NCI-H1694 treated with DMSO at 0.1 percent for 48 hours (cell line): ENCODE data around the gene CCR8.
"Not testable (repeated sequence)": the region's sequence is repeated elsewhere in the genome, so short reads cannot be mapped to it uniquely, and the experiment has no call there.

Experiments used
- DNase-seq: peaks from one replicate; lab custom pipeline; 2025; lab: John Stamatoyannopoulos, UW

The CCR8 gene

GRCh38 chr3:39315420-39315819, 14.1 kb upstream of the CCR8 start:
- DNase-seq = no peak

DNA sequence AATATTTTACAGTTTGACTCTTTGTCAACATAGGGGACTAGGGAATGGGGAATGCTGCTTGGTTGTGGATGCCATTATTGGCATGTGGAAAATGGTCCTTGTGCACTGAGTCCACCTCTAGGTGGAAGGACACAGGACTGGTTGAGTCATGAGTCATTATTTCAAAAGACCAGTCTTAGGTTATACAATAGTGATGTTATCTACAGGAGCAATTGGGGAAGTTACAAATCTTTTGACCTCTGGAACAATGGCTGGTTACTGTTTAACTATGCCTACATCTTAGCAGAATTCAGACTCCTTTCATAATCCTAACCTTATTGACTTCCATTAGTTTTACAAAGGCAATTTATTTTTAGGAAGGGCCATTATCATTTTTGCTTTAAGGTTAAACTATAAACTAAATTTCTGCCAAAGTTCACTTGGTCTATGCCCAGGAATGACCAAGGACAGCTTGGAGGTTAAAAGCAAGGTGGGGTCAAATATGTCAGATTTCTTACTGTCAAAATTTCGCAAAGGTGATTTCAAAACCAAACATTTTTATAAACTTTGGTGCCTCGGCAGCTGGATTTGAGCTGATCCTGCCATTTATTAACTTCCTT, 11.8 kb upstream of the CCR8 start:
- no peak for DNase-seq

DNA sequence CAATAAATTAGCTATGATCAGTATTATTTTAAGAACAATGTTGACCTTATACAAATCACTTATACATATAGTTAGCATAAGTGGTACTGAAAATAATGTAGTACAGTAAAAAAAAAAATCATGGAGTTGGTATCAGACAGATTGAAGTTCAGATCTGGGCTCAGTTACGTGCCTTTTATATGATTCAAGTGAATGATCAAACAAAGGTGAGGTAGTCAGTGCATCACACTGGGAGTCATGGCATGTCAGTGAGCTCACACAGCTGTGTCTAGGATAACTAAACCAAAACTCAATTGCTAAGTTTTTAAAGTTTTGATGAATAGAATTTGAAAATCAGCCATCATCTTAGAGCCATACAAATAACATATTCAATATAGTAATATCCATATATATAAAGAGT, 11.2 kb upstream of the CCR8 start:
- no peak for DNase-seq

- no peak for DNase-seq
These were observed 10.3 kb upstream of the CCR8 start for GRCh38 chr3:39319249-39319648.

GRCh38 chr3:39321574-39321983, 7.9 kb upstream of the CCR8 start:
- DNase-seq = not testable (repeated sequence)

GRCh38 chr3:39322209-39322715, 7.2 kb upstream of the CCR8 start:
- DNase-seq = not testable (repeated sequence)

DNA sequence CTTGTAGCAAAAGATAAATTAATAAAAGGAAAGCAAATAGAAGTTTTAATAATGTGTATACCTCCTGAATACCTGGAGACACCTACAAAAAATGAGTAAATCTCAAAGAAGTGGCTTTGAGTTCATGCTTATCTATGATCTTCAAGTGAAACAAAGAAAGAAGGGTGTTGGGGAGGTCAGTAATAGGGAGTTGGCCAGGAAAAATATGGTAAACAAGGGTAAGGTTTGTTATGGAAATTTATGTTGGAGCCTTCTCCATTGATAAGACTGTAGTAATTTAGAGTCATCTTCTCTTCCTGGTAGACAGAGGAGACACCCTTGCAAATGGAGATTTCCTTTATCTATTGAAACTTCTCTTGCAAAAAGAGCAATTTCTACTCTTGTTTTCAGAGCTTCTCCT, 6.6 kb upstream of the CCR8 start:
- no peak for DNase-seq

DNA sequence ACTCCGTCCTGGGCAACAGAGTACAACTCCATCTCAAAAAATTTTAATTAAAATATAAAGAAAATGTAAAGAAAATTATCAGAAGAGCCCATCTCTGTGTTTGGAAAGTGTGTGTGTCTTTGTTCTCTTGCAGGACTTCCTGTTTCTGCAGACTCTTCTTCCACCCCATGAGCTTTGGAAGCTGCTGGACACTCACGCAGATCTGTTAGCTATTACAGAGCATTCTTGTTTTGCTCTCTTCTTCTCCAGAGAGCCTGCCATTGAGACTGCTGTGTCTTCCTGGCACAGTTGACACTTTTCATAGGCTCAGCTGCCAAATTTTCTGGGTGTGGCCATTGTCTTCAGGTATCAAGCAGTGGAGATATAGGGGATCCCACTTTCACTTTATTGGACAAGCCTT, 6.0 kb upstream of the CCR8 start:
- DNase-seq = no peak

DNA sequence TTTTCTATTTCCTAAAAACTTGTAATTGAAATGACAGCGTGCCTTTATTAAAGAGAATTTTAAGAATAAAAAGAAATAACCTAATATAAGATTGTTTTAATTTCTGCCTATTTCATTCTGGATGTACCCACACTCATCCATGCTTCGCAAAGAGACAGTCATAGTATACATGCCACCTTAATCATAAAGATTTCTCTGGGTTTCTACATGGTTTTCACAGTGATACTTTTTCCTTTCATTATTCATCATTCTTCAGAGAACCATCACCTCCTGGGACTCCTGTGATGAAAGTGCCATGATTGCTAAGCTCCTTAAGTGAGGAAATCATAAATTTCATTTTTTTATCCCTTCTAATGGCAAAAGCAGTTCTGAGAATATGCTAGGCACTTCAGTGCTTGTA, 4.3 kb upstream of the CCR8 start:
- DNase-seq = no peak

DNA sequence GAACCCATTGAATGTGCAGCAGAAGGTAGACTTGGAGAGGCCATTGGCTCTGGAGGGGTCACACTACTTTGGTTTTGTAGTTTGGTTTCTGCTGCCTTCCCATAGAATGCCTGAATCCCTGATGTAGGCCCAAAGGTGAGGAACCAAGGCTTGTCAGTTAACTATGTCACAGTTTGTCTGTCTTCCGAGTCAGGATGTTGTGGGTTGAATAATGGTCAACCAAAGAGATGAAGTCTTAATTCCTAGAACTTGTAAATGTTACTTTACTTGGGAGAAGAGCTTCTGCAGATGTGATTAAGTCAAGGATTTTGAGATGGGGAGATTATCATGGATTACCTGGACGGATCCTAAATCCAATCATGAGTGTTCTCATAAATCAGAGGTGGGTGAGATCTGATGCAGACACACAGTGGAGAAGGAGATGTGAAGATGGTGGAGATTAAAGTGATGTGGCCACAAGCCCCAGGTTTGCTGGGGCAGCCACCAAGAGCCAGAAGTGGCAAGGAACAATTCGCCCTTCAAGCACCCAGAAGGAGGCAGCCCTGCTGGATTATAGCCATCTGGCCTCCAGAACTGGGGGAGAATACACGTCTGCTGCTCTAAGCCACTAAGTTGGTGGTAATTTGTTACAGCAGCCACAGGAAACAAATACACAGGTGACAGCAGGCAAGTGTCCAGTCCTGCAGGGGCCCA, 2.3 kb upstream of the CCR8 start:
- DNase-seq = no peak

DNA sequence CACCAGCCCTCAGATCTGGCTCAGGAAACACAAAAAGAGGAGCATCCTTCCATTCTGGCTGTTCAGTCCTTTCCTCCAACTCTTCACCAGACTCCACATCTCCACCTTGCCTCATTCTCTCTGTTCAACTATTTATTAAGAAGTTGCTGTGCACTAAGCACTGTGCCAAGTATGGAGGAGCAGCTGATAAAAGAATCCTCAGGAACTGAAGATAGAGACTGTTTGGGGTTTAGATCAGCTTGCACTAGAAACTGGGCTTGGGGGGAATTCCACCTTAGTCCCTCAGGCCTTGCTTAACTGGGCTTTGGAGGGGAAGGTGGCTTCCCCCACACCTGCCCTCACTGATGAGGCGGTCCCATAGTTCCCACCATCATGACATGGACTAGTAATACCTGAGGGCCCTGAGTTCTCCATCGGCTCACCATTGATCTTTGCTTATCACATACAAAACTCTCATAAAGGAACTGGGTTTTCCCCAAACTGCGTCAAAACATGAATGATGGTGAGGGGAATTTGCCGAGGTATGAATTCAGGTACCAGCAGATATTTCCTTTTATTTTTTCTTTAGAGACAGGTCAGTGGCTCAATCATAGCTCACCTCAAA, 1.7 kb upstream of the CCR8 start:
- no peak for DNase-seq

GRCh38 chr3:39330824-39331223, 1.3 kb downstream of the CCR8 start:
- no peak for DNase-seq

GRCh38 chr3:39332525-39332924, 3.0 kb downstream of the CCR8 start:
- DNase-seq = no peak

DNA sequence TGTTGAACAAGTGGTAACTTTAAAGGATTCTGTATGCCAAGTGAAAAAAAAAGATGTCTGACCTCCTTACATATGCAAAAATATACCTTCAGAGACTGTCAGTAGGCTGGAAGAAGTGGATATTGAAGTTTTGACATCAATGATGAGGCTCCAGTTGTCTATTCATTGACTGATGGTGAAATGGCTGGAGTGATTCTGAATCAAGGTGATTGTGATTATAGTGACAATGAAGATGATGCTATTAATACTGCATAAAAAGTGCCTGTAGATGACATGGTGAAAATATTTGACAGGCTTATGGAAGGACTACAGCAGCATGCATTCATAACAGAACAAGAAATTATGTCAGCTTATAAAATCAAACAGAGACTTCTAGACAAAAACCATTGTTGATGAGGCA, 4.1 kb downstream of the CCR8 start:
- no peak for DNase-seq

DNA sequence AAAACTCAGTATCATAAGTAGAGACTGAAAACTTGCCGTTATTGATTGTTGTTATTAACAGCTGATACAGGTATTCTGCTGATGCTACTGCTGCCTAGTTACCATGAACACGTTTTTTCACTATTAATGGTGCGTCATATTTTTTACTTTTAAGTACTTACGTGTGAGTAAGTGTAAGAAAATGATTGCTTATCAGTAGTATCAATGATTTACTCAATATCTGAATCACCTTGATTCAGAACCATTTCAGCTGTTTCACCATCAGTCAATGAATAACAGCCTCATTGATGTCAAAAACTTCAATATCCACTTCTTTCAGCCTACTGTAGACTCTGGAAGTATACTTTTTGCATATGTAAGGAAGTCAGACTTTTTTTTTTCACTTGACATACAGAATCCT, 4.7 kb downstream of the CCR8 start:
- no peak for DNase-seq

DNA sequence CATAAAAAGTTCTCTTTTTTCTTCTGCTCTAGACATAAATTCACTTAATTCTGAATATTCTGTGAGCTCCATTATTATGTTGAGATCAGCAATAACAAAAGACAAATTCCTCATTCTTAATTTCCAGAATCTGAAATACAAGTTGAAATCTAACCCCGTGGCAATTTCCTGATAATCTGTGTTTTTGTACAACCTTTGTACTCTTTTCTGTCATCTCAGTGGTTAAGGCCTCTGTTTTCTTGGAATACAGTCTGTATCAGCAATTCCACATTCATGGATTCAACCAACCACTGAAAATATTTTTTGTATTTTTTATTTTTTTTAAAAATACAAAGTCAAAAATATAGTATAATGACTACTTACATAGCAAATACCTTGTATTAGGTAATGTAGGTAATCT, 8.7 kb downstream of the CCR8 start:
- no peak for DNase-seq

DNA sequence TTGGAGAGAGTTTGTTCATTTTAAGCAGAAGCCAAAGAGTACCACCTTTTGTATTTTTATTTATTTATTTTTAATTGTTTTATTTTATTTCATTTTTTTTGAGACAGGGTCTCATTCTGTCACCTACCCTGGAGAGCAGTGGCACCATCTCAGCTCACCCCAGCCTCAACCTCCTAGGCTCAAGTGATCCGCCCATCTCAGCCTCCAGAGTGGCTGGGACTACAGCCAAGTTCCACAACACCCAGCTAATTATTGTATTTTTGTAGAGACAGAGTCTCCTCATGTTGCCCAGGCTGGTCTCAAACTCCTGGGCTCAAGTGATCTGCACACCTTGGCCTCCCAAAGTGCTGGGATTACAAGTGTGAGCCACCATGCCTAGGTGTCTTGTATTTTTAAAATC, 9.6 kb downstream of the CCR8 start:
- DNase-seq = no peak

GRCh38 chr3:39343076-39343717, 13.7 kb downstream of the CCR8 start:
- DNase-seq = no peak

GRCh38 chr3:39343760-39344159, 14.3 kb downstream of the CCR8 start:
- no peak for DNase-seq

- DNase-seq = no peak
These were observed 15.3 kb downstream of the CCR8 start for GRCh38 chr3:39344746-39345344.

- no peak for DNase-seq
These were observed 17.5 kb downstream of the CCR8 start for GRCh38 chr3:39346785-39347585.

DNA sequence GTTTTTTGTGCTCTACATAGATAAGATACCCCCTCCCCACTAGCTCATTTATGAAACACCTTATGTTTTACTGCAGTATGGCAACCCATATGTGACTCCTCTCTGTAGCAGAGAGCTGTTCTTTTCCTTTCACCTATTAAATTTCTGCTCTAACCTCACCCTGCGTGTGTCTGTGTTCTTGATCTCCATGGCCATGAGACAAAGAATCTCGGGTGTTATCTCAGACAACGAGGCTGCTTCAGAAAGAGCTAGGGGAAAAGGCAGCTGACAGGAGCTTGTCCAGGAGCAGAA, 18.0 kb downstream of the CCR8 start:
- DNase-seq = no peak
